DND-41 (cell line): ENCODE measurements around the gene MED14.
"Not testable (repeated sequence)": the region's sequence is repeated elsewhere in the genome, so short reads cannot be mapped to it uniquely, and the experiment has no call there.

Experiments
- ATAC-seq: fragments of 200-7000 bp; cut with Tn5 transposase; 3 replicates; pipeline ENCODE4 v1.9.1; 2021; ENCODE audit warnings: low read depth; ENCODE audit not compliant: insufficient read depth
- DNase-seq: peaks from one replicate; pipeline ENCODE4 v3.0.0-alpha.2; 2020
- H2AFZ ChIP-seq: 2 replicates; pipeline ENCODE4 v1.6.0; 2012; ENCODE audit warnings: low read depth, low read length
- H3K27ac ChIP-seq: 2 replicates; pipeline ENCODE4 v1.5.1; 2012; ENCODE audit warnings: low read length, inconsistent platforms
- H3K27me3 ChIP-seq: fragments of 200-600 bp; sonication (generic); 2 replicates; pipeline ENCODE4 v1.6.0; 2012; ENCODE audit warnings: low read length, mild to moderate bottlenecking, inconsistent platforms; ENCODE audit not compliant: insufficient read depth, poor library complexity
- H3K36me3 ChIP-seq: 2 replicates; pipeline ENCODE4 v1.5.1; 2012; ENCODE audit warnings: low read length, inconsistent platforms; ENCODE audit not compliant: insufficient read depth
- H3K4me1 ChIP-seq: 2 replicates; pipeline ENCODE4 v1.5.1; 2012; ENCODE audit warnings: mild to moderate bottlenecking, low read length; ENCODE audit not compliant: insufficient read depth
- H3K4me2 ChIP-seq: 2 replicates; pipeline ENCODE4 v1.6.0; 2012; ENCODE audit warnings: mild to moderate bottlenecking, moderate library complexity, low read length, inconsistent platforms; ENCODE audit not compliant: insufficient read depth
- H3K4me3 ChIP-seq, 2 experiments: fragments of 200-600 bp in 1 of 2; shearing (Covaris generic) in 1 of 2; 2 replicates each; pipeline ENCODE4 v1.5.1; 2012 to 2016; ENCODE audit warnings: inconsistent platforms in 2 of 2, low read length in 2 of 2, mild to moderate bottlenecking in 2 of 2, low read depth in 1 of 2, moderate library complexity in 1 of 2
- H3K79me2 ChIP-seq: 2 replicates; pipeline ENCODE4 v1.6.0; 2012; ENCODE audit warnings: low read length, inconsistent platforms; ENCODE audit not compliant: insufficient read depth
- H3K9ac ChIP-seq: 2 replicates; pipeline ENCODE4 v1.6.0; 2012; ENCODE audit warnings: low read depth, mild to moderate bottlenecking, inconsistent platforms, low read length, moderate library complexity
- H3K9me3 ChIP-seq: 2 replicates; pipeline ENCODE4 v1.5.1; 2012; ENCODE audit warnings: low read length, moderate library complexity, mild to moderate bottlenecking, inconsistent platforms; ENCODE audit not compliant: insufficient read depth, severe bottlenecking
- H4K20me1 ChIP-seq: 2 replicates; pipeline ENCODE4 v1.6.0; 2012; ENCODE audit warnings: low read length; ENCODE audit not compliant: insufficient read depth
- EZH2 ChIP-seq: IDR thresholded peaks from 3 replicates; pipeline ENCODE4 v1.6.1; 2012; ENCODE audit warnings: borderline replicate concordance, low read depth, mild to moderate bottlenecking, moderate library complexity, low read length, inconsistent platforms; ENCODE audit not compliant: severe bottlenecking
- TF ChIP-seq, protein P1 (sequence below): IDR thresholded peaks from 2 replicates; pipeline ENCODE4 v1.5.1; 2012; ENCODE audit warnings: borderline replicate concordance, low read length, moderate library complexity, mild to moderate bottlenecking; ENCODE audit not compliant: poor library complexity, severe bottlenecking; ENCODE audit errors: extremely low read depth

The MED14 gene

GRCh38 chrX:40735325-40736169, at the start of gene MED14:
TSS of gene MED14 (minus strand) at chrX:40735542. CDS start at chrX:40735412, 130 bp downstream.
- TF ChIP-seq, protein P1, sequence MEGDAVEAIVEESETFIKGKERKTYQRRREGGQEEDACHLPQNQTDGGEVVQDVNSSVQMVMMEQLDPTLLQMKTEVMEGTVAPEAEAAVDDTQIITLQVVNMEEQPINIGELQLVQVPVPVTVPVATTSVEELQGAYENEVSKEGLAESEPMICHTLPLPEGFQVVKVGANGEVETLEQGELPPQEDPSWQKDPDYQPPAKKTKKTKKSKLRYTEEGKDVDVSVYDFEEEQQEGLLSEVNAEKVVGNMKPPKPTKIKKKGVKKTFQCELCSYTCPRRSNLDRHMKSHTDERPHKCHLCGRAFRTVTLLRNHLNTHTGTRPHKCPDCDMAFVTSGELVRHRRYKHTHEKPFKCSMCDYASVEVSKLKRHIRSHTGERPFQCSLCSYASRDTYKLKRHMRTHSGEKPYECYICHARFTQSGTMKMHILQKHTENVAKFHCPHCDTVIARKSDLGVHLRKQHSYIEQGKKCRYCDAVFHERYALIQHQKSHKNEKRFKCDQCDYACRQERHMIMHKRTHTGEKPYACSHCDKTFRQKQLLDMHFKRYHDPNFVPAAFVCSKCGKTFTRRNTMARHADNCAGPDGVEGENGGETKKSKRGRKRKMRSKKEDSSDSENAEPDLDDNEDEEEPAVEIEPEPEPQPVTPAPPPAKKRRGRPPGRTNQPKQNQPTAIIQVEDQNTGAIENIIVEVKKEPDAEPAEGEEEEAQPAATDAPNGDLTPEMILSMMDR: peak; percentile 59
- no peak for TF ChIP-seq EZH2
- no peaks in the 10 kb centered on the region for H3K36me3 ChIP-seq
- peak within 1 kb of the TSS; percentile 76 for H3K9ac ChIP-seq
- no peaks in the 10 kb centered on the region for H3K9me3 ChIP-seq
- H3K4me3 ChIP-seq: peak within 1 kb of the TSS; percentile 34 to 66
- H3K27ac ChIP-seq: peak within 1 kb of the TSS; percentile 95
- peak within 1 kb of the TSS; percentile 95 for H2AFZ ChIP-seq
- peak; percentile 89 for ATAC-seq
- peak within 1 kb of the TSS; percentile 74 for H3K4me2 ChIP-seq
- peak; percentile 90 for DNase-seq
- peaks cover 35% of the 10 kb centered on the region for H3K4me1 ChIP-seq
- H3K27me3 ChIP-seq: no peaks in the 10 kb centered on the region
- H3K79me2 ChIP-seq: peaks cover 57% of the 10 kb centered on the region
- no peaks in the 10 kb centered on the region; the same call in 1 of the 2 replicates for H4K20me1 ChIP-seq

DNA sequence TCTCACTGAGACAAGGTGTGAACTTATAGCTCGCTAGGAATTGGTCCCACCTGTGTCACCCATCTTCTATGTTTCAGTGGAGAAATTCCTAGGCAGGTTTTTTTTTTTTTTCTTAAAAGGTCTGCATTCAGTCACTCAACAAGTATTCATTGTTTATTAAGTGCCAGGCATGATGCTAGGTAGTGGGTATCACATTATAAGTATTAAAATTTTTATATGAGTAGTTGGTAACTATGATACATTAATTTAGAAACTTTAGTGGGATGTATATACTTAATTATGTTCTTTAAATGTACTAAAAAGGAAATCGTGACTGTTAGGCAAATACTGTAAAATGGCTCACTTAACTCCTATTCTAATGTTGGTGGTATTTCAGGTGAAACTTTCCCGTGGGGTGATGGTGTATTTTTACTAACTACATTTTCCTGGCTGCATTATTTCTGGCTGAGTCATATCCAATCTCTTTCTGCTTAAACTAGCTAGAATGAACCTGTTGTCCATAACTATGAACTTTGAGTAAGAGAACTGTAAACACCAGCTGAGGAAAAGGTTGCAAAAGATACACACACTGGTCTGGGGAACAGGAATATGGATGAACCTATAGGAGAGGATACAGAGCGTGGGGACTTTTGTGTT, 49.3 kb upstream of the MED14 start:
- H2AFZ ChIP-seq: no peak overlapping the region
- no peaks in the 10 kb centered on the region for H3K4me1 ChIP-seq
- no peak overlapping the region for H3K4me2 ChIP-seq
- H3K4me3 ChIP-seq: no peak overlapping the region
- H3K36me3 ChIP-seq: no peaks in the 10 kb centered on the region
- no peaks in the 10 kb centered on the region for H4K20me1 ChIP-seq
- TF ChIP-seq, protein P1: no peak
- no peak for TF ChIP-seq EZH2
- no peaks in the 10 kb centered on the region for H3K79me2 ChIP-seq
- no peaks in the 10 kb centered on the region for H3K9me3 ChIP-seq
- no peak overlapping the region for H3K9ac ChIP-seq
- DNase-seq (no peak), ATAC-seq (no peak)
- H3K27me3 ChIP-seq: no peaks in the 10 kb centered on the region
- H3K27ac ChIP-seq: no peak overlapping the region

- not testable (repeated sequence) for H3K79me2 ChIP-seq, H3K27ac ChIP-seq, H3K4me1 ChIP-seq, ATAC-seq, H3K36me3 ChIP-seq, H3K9ac ChIP-seq, H3K27me3 ChIP-seq, H3K4me3 ChIP-seq, H3K4me2 ChIP-seq, H4K20me1 ChIP-seq, DNase-seq, H2AFZ ChIP-seq, H3K9me3 ChIP-seq
These were observed 47.4 kb upstream of the MED14 start for GRCh38 chrX:40782644-40783259.

DNA sequence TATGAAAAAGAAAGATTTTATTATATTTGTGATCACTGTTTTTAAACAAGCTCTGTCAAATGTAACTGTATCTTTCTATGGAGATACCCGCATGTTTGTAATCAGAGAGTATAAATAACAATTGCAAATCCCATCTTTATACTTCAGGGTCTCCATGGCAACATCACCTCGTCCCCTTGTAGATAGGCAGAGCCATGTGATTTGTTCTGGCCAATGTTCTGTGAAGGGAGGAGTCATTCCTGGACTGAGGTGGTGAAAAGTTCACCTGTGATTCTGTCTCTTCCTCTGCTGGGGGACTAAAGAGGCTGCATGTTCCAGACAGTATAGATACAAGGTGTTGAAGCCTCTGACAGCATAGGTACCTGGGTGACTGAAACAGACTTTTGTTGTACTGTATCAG, 45.6 kb upstream of the MED14 start:
- H3K9me3 ChIP-seq: no peaks in the 10 kb centered on the region

More for the DNA sequence above, 45.6 kb upstream of the MED14 start:
- no peak for TF ChIP-seq EZH2
- TF ChIP-seq, protein P1: no peak
- H3K79me2 ChIP-seq: no peaks in the 10 kb centered on the region
- H3K4me2 ChIP-seq: no peak overlapping the region
- H2AFZ ChIP-seq: no peak overlapping the region
- H3K36me3 ChIP-seq: no peaks in the 10 kb centered on the region
- no peak overlapping the region for H3K9ac ChIP-seq
- DNase-seq: no peak
- no peak overlapping the region for H3K27ac ChIP-seq
- H3K4me3 ChIP-seq: no peak overlapping the region
- no peaks in the 10 kb centered on the region for H3K27me3 ChIP-seq
- no peaks in the 10 kb centered on the region for H3K4me1 ChIP-seq
- H4K20me1 ChIP-seq: no peaks in the 10 kb centered on the region
- no peak for ATAC-seq
